H1 (cell line): ENCODE results near the gene SLC6A19. TPM values are rescaled to one million over a fixed set of nuclear protein-coding genes. Genes with fewer than 3 reads are reported as not detected.

ENCODE experiments used
- CBX5 ChIP-seq: fragments of 300-800, 300-1000 bp; sonication (generic); IDR thresholded peaks from 2 replicates; pipeline ENCODE4 v1.7.1; 2016; ENCODE audit warnings: antibody characterized with exemption, low read length, low read depth
- NANOG ChIP-seq: IDR thresholded peaks from 2 replicates; pipeline ENCODE4 v1.6.1; 2011; ENCODE audit warnings: low read length, low read depth, mild to moderate bottlenecking, inconsistent platforms; ENCODE audit not compliant: insufficient read depth, poor library complexity, severe bottlenecking
- polyA plus RNA-seq, 7 experiments: library from polyadenylated mRNA; depleted of rRNA in 3 of 7; stranded (reverse) in 5 of 7; unstranded in 2 of 7; fragments of >200 nt in 5 of 7; fragments of 200-250 nt in 2 of 7; gene quantifications; 1 replicate in 5 of 7; 2 replicates in 1 of 7; 4 replicates in 1 of 7; pipeline versions ENCODE4 v1.2.1 to v1.2.3, GENCODE V29; 2011 to 2013; ENCODE audit warnings: missing spikeins in 2 of 7, mixed read lengths in 2 of 7
- total RNA-seq: library from RNA; stranded (reverse); fragmentation: NEBNext Ultra II Directional; extraction: Animal tissue kit (Norgen Biotek cat#: 25700); gene quantifications from 2 replicates; pipeline ENCODE4 v1.2.1, GENCODE V29; 2021
- TF ChIP-seq, protein P1 (sequence below): IDR thresholded peaks from 2 replicates; pipeline ENCODE4 v1.6.1; 2012; ENCODE audit warnings: low read length, inconsistent platforms

Gene SLC6A19
- total and polyA plus RNA-seq, 2 of the 8 experiments (the other 6 are each of a cell fraction or from before 2014, with no cell fraction given): 0.02 TPM; not detected in 1

DNA sequence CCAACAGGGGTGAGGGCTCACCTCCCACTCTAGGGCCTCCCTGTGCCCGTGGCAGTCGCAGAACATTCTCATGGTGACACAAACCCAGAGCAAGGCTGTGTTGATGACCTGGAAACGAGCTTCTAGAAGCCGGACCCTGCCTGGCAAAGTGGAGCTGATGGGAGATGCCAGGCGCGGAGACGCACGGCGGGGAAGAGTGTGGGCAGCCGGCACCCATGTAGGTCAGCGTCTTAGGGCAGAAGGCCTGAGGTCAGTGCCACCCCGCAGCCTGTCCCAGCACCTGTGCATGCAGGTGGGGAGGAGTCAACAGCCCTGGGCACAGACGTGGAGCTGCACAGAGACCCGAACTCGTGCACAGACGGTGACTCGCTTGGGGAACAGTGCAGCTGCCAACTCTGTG lies 29.2 kb downstream of the SLC6A19 start (continued):
- no peak for TF ChIP-seq NANOG
- TF ChIP-seq, protein P1, sequence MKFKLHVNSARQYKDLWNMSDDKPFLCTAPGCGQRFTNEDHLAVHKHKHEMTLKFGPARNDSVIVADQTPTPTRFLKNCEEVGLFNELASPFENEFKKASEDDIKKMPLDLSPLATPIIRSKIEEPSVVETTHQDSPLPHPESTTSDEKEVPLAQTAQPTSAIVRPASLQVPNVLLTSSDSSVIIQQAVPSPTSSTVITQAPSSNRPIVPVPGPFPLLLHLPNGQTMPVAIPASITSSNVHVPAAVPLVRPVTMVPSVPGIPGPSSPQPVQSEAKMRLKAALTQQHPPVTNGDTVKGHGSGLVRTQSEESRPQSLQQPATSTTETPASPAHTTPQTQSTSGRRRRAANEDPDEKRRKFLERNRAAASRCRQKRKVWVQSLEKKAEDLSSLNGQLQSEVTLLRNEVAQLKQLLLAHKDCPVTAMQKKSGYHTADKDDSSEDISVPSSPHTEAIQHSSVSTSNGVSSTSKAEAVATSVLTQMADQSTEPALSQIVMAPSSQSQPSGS: no peak
- TF ChIP-seq CBX5: no peak
